Activated effector memory CD4-positive, alpha-beta T cell treated with Interleukin-2 at 50 U/mL for 16 hours (primary cell): ENCODE results near the gene METTL13.
"Not testable (repeated sequence)": the region's sequence is repeated elsewhere in the genome, so short reads cannot be mapped to it uniquely, and the experiment has no call there.

Experiments used
- DNase-seq: peaks from one replicate; pipeline ENCODE4 v3.0.0-alpha.2; 2020

METTL13 gene

GRCh38 chr1:171772312-171772711 lies 9.1 kb upstream of the METTL13 start:
- DNase-seq: no peak

- DNase-seq: no peak
Measured at GRCh38 chr1:171780583-171781175, 781 bp upstream of the METTL13 start.

DNA sequence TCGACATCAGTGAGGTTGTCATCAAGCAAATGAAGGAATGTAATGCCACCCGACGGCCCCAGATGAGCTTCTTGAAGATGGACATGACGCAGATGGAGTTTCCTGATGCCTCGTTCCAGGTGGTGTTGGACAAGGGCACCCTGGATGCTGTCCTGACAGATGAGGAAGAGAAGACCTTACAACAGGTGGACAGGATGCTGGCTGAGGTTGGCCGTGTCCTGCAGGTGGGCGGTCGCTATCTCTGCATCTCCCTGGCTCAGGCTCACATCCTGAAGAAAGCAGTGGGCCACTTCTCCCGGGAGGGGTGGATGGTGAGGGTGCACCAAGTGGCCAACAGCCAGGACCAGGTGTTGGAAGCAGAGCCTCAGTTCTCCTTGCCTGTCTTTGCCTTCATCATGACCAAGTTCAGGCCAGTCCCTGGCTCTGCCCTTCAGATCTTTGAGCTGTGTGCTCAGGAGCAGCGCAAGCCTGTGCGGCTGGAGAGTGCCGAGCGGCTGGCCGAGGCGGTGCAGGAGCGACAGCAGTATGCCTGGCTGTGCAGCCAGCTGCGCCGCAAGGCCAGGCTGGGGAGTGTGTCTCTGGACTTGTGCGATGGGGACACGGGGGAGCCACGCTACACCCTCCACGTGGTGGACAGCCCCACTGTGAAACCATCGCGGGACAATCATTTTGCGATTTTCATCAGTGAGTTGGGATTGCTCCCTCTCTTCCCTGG lies 2.5 kb downstream of the METTL13 start:
- DNase-seq: no peak

GRCh38 chr1:171784784-171785183 lies 3.3 kb downstream of the METTL13 start:
- no peak for DNase-seq

GRCh38 chr1:171785766-171786165 lies 4.3 kb downstream of the METTL13 start:
- DNase-seq: no peak

DNA sequence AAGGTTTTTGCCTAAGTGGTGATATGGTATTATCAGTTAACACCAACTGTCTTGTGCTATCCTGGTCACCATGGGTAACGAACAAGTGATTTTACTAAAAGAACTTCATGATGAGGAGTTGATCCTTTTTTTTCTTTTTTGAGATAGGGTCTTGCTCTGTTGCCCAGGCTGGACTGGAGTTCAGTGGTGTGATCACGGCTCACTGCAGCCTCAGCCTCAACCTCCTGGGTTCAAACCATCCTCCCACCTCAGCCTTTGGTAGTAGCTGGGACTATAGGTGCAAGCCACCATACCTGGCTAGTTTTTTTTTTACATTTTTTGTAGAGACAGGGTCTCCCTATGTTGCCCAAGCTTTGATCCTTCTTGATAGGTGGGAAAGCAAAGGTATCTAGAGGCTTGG lies 5.1 kb downstream of the METTL13 start:
- no peak for DNase-seq

DNA sequence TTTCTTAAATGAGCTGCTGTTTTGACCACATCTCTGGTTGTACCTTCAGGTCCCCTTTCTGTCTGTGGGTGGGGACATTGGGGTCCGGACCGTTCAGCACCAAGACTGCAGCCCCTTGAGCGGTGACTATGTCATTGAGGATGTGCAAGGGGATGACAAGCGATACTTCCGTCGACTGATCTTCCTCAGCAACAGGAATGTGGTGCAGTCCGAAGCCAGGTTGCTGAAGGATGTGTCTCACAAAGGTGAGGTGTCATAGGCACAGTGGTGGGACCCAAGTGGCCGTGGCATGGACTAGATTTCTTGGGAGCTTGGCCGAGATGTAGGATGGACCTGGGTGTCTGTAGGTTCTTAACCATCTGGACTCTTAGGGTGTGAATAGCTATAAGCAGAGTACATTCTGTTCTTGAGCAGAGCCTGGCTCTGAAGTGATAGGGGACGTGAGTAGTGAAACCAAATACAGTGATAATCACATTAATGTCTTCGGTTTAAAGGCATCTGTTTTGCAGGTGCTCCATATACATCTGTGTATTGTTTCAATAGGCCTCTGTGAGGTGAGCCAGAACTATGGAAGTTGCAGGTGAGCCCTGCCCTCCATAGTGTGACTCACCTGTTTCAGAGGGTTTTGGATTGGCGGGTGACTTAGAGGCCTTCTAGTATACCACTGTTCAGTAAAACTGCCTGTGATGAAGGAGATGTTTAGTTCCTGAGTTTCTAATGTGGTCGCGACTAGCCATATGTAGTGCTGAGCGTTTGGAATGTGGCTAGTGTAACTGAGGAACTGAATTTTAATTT lies 6.4 kb downstream of the METTL13 start:
- DNase-seq: no peak

- DNase-seq: no peak
Measured at GRCh38 chr1:171788696-171789095, 7.2 kb downstream of the METTL13 start.

GRCh38 chr1:171790318-171790717 lies 8.9 kb downstream of the METTL13 start:
- DNase-seq: no peak

DNA sequence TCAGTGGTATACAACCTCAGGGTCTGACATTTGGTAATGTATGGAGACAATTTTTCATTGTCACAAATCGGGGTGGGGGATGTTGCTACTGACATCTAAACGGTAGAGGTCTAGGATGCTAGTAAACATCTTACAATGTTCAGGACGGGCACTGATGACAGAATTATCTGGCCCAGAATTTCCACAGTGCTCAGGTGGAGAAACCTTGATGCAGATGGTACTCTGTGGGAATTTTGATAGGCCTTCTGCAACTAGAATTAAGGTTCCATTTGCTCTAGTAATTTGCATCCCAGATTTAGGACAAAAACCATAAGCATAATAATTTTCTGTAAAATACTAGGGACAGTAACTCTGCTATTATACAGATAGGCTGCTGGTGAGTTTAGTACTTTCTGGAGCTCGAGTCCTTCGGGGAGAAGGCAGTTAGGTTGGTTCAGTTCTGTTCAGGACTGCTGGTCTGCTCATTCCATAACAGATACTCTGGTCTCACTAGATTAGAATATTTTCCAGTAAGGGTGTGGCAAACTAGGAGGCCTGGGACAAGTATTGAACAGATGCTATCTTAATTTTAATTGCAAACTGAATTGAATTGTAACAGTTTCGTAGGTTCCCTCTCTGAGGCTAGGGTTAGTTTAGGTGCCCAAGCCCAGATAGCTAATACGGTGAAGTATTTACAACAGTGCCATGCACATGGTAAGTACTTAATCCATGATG lies 11.4 kb downstream of the METTL13 start:
- DNase-seq: no peak

DNA sequence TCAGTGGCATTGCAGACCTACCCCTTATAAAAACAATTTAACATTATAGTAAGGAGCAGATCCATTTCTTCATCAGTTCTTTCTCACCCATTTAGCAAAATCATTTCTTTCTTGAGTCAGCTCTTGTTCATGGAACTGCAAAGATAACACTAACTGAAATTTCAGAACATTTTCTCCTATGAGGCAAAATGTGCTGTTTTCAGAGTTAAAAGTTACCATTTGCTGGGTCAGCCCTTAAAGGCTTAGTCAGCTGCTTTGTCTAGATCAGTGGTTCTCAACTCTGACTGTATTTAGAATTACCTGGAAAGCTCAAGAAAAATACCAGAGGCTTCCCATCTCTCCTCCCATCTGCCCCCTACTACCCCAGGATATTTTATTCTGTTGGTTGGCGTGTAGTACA lies 12.2 kb downstream of the METTL13 start:
- no peak for DNase-seq

GRCh38 chr1:171794085-171794484 lies 12.6 kb downstream of the METTL13 start:
- no peak for DNase-seq

GRCh38 chr1:171796592-171796991 lies 15.1 kb downstream of the METTL13 start:
- DNase-seq: no peak

GRCh38 chr1:171798311-171798710 lies 16.9 kb downstream of the METTL13 start:
- no peak for DNase-seq

- no peak for DNase-seq
Measured at GRCh38 chr1:171798765-171799164, 17.3 kb downstream of the METTL13 start.

DNA sequence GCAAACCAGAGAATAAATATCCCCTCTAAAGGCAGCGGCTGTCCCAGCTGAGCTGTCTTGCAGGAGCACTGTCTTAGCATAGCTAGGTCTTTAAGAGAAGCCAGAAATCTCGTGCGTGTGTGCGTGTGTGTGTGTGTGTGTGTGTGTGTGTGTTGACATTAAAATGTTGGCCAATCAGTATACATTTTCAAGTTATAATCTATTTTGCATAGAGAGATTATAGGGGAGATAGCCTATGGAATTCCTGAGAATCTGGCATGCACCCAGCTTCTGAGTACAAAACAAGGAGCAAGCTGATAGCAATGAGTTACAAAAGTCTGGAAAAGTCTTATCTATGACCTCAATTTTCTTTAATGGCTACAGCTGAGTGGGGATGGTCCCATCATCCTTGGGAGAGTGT lies 17.7 kb downstream of the METTL13 start:
- no peak for DNase-seq

GRCh38 chr1:171799698-171800097 lies 18.2 kb downstream of the METTL13 start:
- not testable (repeated sequence) for DNase-seq

DNA sequence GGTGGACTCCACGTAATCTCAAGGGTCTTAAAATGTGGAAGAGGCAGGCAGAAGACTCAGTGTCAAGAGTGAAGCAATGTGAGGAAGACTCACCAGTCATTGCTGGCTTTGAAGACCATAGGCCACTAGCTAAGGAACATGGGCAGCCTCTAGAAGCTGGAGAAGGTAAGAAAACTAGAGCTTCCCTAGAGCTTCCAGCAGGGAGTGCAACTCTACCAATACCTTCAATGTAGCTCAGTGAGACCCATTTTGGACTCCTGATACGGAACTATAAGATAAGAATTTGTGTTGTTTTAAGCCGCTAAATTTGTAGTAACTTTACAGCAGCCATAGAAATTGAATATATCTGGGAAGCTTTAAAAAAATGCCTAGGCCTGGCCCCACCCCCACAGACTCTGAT lies 18.9 kb downstream of the METTL13 start:
- DNase-seq: no peak

DNA sequence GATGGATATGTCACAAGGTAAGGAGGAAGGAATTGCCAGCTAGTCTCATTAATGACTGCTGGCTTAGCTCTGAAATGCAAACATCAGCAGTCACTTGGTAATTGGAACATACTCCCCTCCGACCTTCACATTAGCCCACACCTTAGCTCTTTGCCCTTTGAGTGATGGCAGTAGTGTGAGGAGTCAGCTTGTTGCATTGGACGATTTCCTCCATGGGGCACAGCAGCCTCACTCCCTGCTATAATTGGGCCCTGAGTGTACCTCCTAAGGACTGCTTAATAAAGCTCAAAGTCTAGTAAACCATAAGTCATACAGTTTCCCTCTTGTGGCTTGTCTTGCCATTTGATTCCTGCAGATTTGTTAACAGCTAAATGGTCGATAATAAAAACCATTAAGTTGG lies 19.4 kb downstream of the METTL13 start:
- no peak for DNase-seq

DNA sequence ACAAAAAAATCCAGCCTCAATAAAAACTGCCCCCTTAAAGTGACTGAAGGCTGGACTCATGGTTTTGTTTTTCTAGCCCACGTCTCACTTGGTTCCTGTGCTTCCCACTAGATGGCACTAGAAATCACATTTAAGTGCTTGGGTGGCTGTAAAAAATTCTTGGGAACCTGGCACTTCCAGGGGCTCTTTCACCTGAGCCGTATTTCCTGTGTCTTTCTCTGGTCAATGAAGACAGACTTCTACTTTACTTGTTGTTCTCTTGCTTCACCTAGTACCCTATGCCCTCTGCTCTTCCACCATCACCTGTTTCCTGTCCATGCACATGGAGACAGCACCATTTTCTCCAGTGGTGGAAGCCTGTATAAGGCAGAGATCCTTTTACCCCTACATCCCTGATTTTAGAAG lies 20.0 kb downstream of the METTL13 start:
- no peak for DNase-seq

GRCh38 chr1:171802207-171802606 lies 20.7 kb downstream of the METTL13 start:
- DNase-seq: no peak

DNA sequence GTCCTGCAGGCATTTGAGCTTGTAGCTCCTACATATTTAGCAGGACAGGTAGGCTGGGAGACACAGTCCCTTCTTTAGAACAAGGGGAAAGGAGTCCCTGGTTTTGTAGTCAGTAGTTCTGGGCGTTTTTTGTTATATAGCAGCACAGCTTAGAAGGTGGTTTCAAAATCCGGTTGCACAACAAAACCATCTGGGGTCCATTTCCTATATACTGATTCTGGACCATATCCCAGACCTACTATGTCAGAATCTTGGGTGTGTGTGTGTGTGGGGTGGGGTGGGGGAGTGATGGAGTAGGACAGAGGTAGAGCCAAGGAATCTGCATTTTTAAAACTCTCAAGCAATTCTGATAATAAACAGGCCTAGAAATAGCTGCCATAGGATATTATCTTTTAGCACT lies 21.6 kb downstream of the METTL13 start:
- DNase-seq: no peak

DNA sequence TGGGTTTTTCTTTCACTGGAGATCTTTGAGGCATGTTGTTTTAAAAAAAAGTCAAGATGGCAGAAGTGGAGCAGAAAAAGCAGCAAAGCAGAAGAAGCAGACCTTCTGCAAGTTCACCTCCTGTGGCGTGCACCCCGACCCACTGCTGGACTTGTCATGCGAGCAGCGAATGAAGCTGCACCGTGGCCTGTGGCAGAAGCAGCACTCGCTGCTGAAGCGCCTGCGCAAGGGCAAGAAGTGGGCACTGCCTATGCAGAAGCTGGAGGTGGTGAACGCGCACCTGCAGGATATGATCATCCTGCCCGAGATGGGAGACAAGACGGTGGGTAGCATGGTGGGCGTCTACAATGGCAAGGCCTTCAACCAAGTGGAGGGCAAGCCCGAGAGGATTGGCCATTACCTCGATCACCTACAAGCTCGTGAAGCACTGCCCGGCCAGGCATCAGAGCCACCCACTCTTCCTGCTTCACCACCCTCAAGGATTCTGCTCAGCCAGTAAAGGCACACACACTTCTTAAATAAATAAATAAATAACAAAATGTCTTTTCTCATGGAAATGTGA lies 22.1 kb downstream of the METTL13 start:
- DNase-seq: no peak
